SK-N-SH treated with all-trans-retinoic acid at 6 μM for 48 hours (cell line): ENCODE data around the gene R3HDM2.

Experiments
- ATAC-seq: fragments of 200-7000 bp; cut with Tn5 transposase; 3 replicates; pipeline ENCODE4 v1.9.1; 2020; ENCODE audit warnings: mild to moderate bottlenecking, moderate library complexity
- ARNTL ChIP-seq: fragments of 450-650 bp; formaldehyde crosslinking; IDR thresholded peaks from 2 replicates; pipeline ENCODE4 v1.5.0; 2020; ENCODE audit warnings: low read depth, mild to moderate bottlenecking, moderate library complexity, borderline replicate concordance
- CREB5 ChIP-seq: fragments of 250-450 bp; sonication (Bioruptor Pico); IDR thresholded peaks from 2 replicates; pipeline ENCODE4 v1.5.1; 2020; ENCODE audit warnings: low read depth, mild to moderate bottlenecking, moderate library complexity
- CSDC2 ChIP-seq: fragments of 250-450 bp; sonication (Bioruptor Pico); IDR thresholded peaks from 2 replicates; pipeline ENCODE4 v1.5.0; 2020; ENCODE audit warnings: mild to moderate bottlenecking, moderate library complexity
- CSRNP3 ChIP-seq: fragments of 250-450 bp; sonication (Bioruptor Pico); IDR thresholded peaks from 2 replicates; pipeline ENCODE4 v1.5.1; 2021; ENCODE audit warnings: mild to moderate bottlenecking, moderate library complexity
- ESRRG ChIP-seq: fragments of 250-450 bp; sonication (Bioruptor Pico); IDR thresholded peaks from 2 replicates; pipeline ENCODE4 v1.6.1; 2021; ENCODE audit warnings: mild to moderate bottlenecking
- GLIS3 ChIP-seq: fragments of 250-450 bp; sonication (Bioruptor Pico); IDR thresholded peaks from 2 replicates; pipeline ENCODE4 v1.5.0; 2020; ENCODE audit warnings: mild to moderate bottlenecking, moderate library complexity
- ISL1 ChIP-seq: fragments of 250-450 bp; sonication (Bioruptor Pico); IDR thresholded peaks from 2 replicates; pipeline ENCODE4 v2.1.2; 2022; ENCODE audit warnings: mild to moderate bottlenecking, moderate library complexity
- OSR1 ChIP-seq: fragments of 250-450 bp; sonication (Bioruptor Pico); IDR thresholded peaks from 2 replicates; pipeline ENCODE4 v1.8.0; 2022; ENCODE audit warnings: moderate library complexity, mild to moderate bottlenecking, inconsistent platforms
- PATZ1 ChIP-seq: fragments of 250-450 bp; sonication (Bioruptor Pico); IDR thresholded peaks from 2 replicates; pipeline ENCODE4 v1.8.0; 2020; ENCODE audit warnings: mild to moderate bottlenecking, moderate library complexity, borderline replicate concordance
- POU6F1 ChIP-seq: fragments of 250-450 bp; sonication (Bioruptor Pico); IDR thresholded peaks from 2 replicates; pipeline ENCODE4 v1.8.0; 2021; ENCODE audit warnings: low read depth, mild to moderate bottlenecking, moderate library complexity, borderline replicate concordance
- PPARA ChIP-seq: fragments of 250-450 bp; sonication (Bioruptor Pico); IDR thresholded peaks from 2 replicates; pipeline ENCODE4 v1.5.0; 2020; ENCODE audit warnings: mild to moderate bottlenecking, borderline replicate concordance
- RARB ChIP-seq: fragments of 250-450 bp; sonication (Bioruptor Pico); IDR thresholded peaks from 2 replicates; pipeline ENCODE4 v1.8.0; 2021; ENCODE audit warnings: mild to moderate bottlenecking, moderate library complexity
- TCF4 ChIP-seq: fragments of 250-450 bp; sonication (Bioruptor Pico); IDR thresholded peaks from 2 replicates; pipeline ENCODE4 v1.8.0; 2021; ENCODE audit warnings: mild to moderate bottlenecking, moderate library complexity, borderline replicate concordance
- TOX ChIP-seq: fragments of 250-450 bp; sonication (Bioruptor Pico); IDR thresholded peaks from 2 replicates; pipeline ENCODE4 v1.8.0; 2021; ENCODE audit warnings: mild to moderate bottlenecking, moderate library complexity, borderline replicate concordance
- TSHZ2 ChIP-seq: fragments of 250-450 bp; sonication (Bioruptor Pico); IDR thresholded peaks from 2 replicates; pipeline ENCODE4 v1.5.0; 2020; ENCODE audit warnings: mild to moderate bottlenecking, moderate library complexity
- ZC3H10 ChIP-seq: fragments of 250-450 bp; sonication (Bioruptor Pico); IDR thresholded peaks from 2 replicates; pipeline ENCODE4 v1.5.1; 2021; ENCODE audit warnings: mild to moderate bottlenecking, moderate library complexity
- ZFP3 ChIP-seq: fragments of 250-450 bp; sonication (Bioruptor Pico); IDR thresholded peaks from 2 replicates; pipeline ENCODE4 v1.5.0; 2020; ENCODE audit warnings: mild to moderate bottlenecking, moderate library complexity
- ZFP30 ChIP-seq: fragments of 450-650 bp; formaldehyde crosslinking; IDR thresholded peaks from 2 replicates; pipeline ENCODE4 v1.5.0; 2022; ENCODE audit warnings: mild to moderate bottlenecking, moderate library complexity
- ZNF565 ChIP-seq: fragments of 450-650 bp; formaldehyde crosslinking; conservative IDR thresholded peaks from 2 replicates; pipeline ENCODE4 v1.5.0; 2020; ENCODE audit warnings: low read depth, mild to moderate bottlenecking, moderate library complexity
- ZNF70 ChIP-seq: fragments of 450-650 bp; formaldehyde crosslinking; IDR thresholded peaks from 2 replicates; pipeline ENCODE4 v1.5.0; 2020; ENCODE audit warnings: mild to moderate bottlenecking, moderate library complexity
- ZNF8 ChIP-seq: fragments of 450-650 bp; formaldehyde crosslinking; IDR thresholded peaks from 2 replicates; pipeline ENCODE4 v1.5.0; 2020; ENCODE audit warnings: mild to moderate bottlenecking, moderate library complexity

The R3HDM2 gene

GRCh38 chr12:57473392-57473791 is 42.5 kb upstream of the R3HDM2 start:
- ATAC-seq: no peak
- TF ChIP-seq TOX (CRISPR knock-in tag) (no peak), PPARA (CRISPR knock-in tag) (no peak), ZFP3 (CRISPR knock-in tag) (no peak), PATZ1 (CRISPR knock-in tag) (no peak)

- TF ChIP-seq PPARA (CRISPR knock-in tag) (no peak), ZNF565 (no peak), CSRNP3 (no peak), PATZ1 (CRISPR knock-in tag) (no peak), OSR1 (CRISPR knock-in tag) (no peak), TOX (CRISPR knock-in tag) (no peak), ZNF70 (CRISPR knock-in tag) (no peak), ZFP30 (CRISPR knock-in tag) (no peak), POU6F1 (CRISPR knock-in tag) (no peak)
- ATAC-seq: no peak
Observed at GRCh38 chr12:57472391-57472790, 41.5 kb upstream of the R3HDM2 start.

GRCh38 chr12:57471661-57472060 is 40.8 kb upstream of the R3HDM2 start:
- ATAC-seq: no peak
- TF ChIP-seq CSRNP3: no peak
- no peak for TF ChIP-seq RARB (CRISPR knock-in tag)
- no peak for TF ChIP-seq ZFP30 (CRISPR knock-in tag)
- TF ChIP-seq TOX (CRISPR knock-in tag): no peak
- no peak for TF ChIP-seq TSHZ2 (CRISPR knock-in tag)
- TF ChIP-seq GLIS3: no peak
- no peak for TF ChIP-seq ZNF8 (CRISPR knock-in tag)
- TF ChIP-seq ESRRG: no peak
- no peak for TF ChIP-seq ZC3H10 (CRISPR knock-in tag)
- no peak for TF ChIP-seq TCF4 (CRISPR knock-in tag)
- TF ChIP-seq CREB5 (CRISPR knock-in tag): no peak
- no peak for TF ChIP-seq ISL1 (CRISPR knock-in tag)
- no peak for TF ChIP-seq OSR1 (CRISPR knock-in tag)
- TF ChIP-seq ZFP3 (CRISPR knock-in tag): no peak
- TF ChIP-seq CSDC2 (CRISPR knock-in tag): no peak
- TF ChIP-seq PATZ1 (CRISPR knock-in tag): no peak
- no peak for TF ChIP-seq ARNTL
- no peak for TF ChIP-seq PPARA (CRISPR knock-in tag)
